ENCODE results near the gene SEPTIN11.

Gene SEPTIN11

GRCh38 chr4:76990288-76991080 is 40.9 kb downstream of the SEPTIN11 start:
- H3K23ac ChIP-seq (ENCODE audit: low read depth, low read length, poor library complexity): no peak overlapping the region
- peaks cover 0 to 17% of the 10 kb centered on the region in 2 donors for H3K9me3 ChIP-seq (replicated peaks in 1 of 2; ENCODE audit: control insufficient read depth in 2 of 2, insufficient read depth in 1 of 2, low read depth in 1 of 2, low read length in 2 of 2)
- H3K14ac ChIP-seq (ENCODE audit: low read length): no peak overlapping the region
- no peak overlapping the region for H2AK5ac ChIP-seq (ENCODE audit: low read depth, low read length)
- no peak overlapping the region for H3K4ac ChIP-seq (ENCODE audit: low read length)
- H4K91ac ChIP-seq (ENCODE audit: low read depth, low read length, poor library complexity): no peak overlapping the region
- H3K18ac ChIP-seq (ENCODE audit: low read length): no peak overlapping the region
- no peak overlapping the region for H3K27ac ChIP-seq (replicated peaks; ENCODE audit: low read length)
- H3K9ac ChIP-seq (ENCODE audit: low read depth, low read length, poor library complexity): no peak overlapping the region
- no peak overlapping the region for H3K4me3 ChIP-seq (ENCODE audit: low read length in 2 of 2)
- no peak overlapping the region for H4K8ac ChIP-seq (ENCODE audit: low read depth, low read length)
- DNase-seq (ENCODE audit: low spot score): no peak
- no CpG with 5 or more reads among the region's 12 CpGs for WGBS, 2 donors (ENCODE audit: extremely low coverage in 2 of 2, insufficient read length in 2 of 2, insufficient replicate concordance in 1 of 2)
- peaks cover 2 to 31% of the 10 kb centered on the region in 2 donors for H3K36me3 ChIP-seq (replicated peaks in 1 of 2; ENCODE audit: control insufficient read depth in 2 of 2, insufficient read depth in 2 of 2, low read length in 2 of 2)
- H2BK120ac ChIP-seq (ENCODE audit: low read depth, low read length): no peak overlapping the region
- no peaks in the 10 kb centered on the region for H3K79me1 ChIP-seq (ENCODE audit: low read depth, low read length)
- no peak overlapping the region for H2BK12ac ChIP-seq (ENCODE audit: low read length)
- H2AFZ ChIP-seq (ENCODE audit: low read length): no peak overlapping the region
- H2BK5ac ChIP-seq (ENCODE audit: low read length): no peak overlapping the region
- H3K4me2 ChIP-seq (ENCODE audit: insufficient read depth, low read length, poor library complexity, severe bottlenecking): no peak overlapping the region
- H3K27me3 ChIP-seq (ENCODE audit: control insufficient read depth in 3 of 3, insufficient read depth in 3 of 3, low read depth in 1 of 3, low read length in 3 of 3): no peaks in the 10 kb centered on the region
- H3K4me1 ChIP-seq (ENCODE audit: control insufficient read depth in 2 of 2, insufficient read depth in 1 of 2, low read depth in 1 of 2, low read length in 2 of 2): peaks cover 6 to 9% of the 10 kb centered on the region in 2 donors
- no peak overlapping the region for H2BK15ac ChIP-seq (ENCODE audit: low read length)

GRCh38 chr4:76991161-76991660 is 41.7 kb downstream of the SEPTIN11 start:
- DNase-seq (ENCODE audit: low spot score): no peak
- Histone ChIP-seq H3K4me3 (ENCODE audit: low read length in 2 of 2) (no peak overlapping the region), H3K36me3 (replicated peaks in 1 of 2; ENCODE audit: control insufficient read depth in 2 of 2, insufficient read depth in 2 of 2, low read length in 2 of 2) (peaks cover 2 to 37% of the 10 kb centered on the region in 2 donors), H4K8ac (ENCODE audit: low read depth, low read length) (no peak overlapping the region), H2BK5ac (ENCODE audit: low read length) (no peak overlapping the region), H3K27me3 (ENCODE audit: control insufficient read depth in 3 of 3, insufficient read depth in 3 of 3, low read depth in 1 of 3, low read length in 3 of 3) (no peaks in the 10 kb centered on the region), H3K9ac (ENCODE audit: low read depth, low read length, poor library complexity) (no peak overlapping the region), H3K23ac (ENCODE audit: low read depth, low read length, poor library complexity) (no peak overlapping the region), H3K79me1 (ENCODE audit: low read depth, low read length) (no peaks in the 10 kb centered on the region), H2AFZ (ENCODE audit: low read length) (no peak overlapping the region), H3K4me1 (ENCODE audit: control insufficient read depth in 2 of 2, insufficient read depth in 1 of 2, low read depth in 1 of 2, low read length in 2 of 2) (peaks cover 2 to 3% of the 10 kb centered on the region in 2 donors), H3K27ac (replicated peaks; ENCODE audit: low read length) (no peak overlapping the region), H2BK15ac (ENCODE audit: low read length) (no peak overlapping the region), H2BK12ac (ENCODE audit: low read length) (no peak overlapping the region), H3K14ac (ENCODE audit: low read length) (no peak overlapping the region), H3K18ac (ENCODE audit: low read length) (no peak overlapping the region), H2BK120ac (ENCODE audit: low read depth, low read length) (no peak overlapping the region), H2AK5ac (ENCODE audit: low read depth, low read length) (no peak overlapping the region), H3K4ac (ENCODE audit: low read length) (no peak overlapping the region), H3K4me2 (ENCODE audit: insufficient read depth, low read length, poor library complexity, severe bottlenecking) (no peak overlapping the region), H3K9me3 (replicated peaks in 1 of 2; ENCODE audit: control insufficient read depth in 2 of 2, insufficient read depth in 1 of 2, low read depth in 1 of 2, low read length in 2 of 2) (peaks cover 0 to 17% of the 10 kb centered on the region in 2 donors), H4K91ac (ENCODE audit: low read depth, low read length, poor library complexity) (no peak overlapping the region)
- WGBS, 2 donors (ENCODE audit: extremely low coverage in 2 of 2, insufficient read length in 2 of 2, insufficient replicate concordance in 1 of 2): no CpG with 5 or more reads among the region's 1 CpG

GRCh38 chr4:76993787-76994641 is 44.5 kb downstream of the SEPTIN11 start:
- DNase-seq (ENCODE audit: low spot score): no peak
- no peak overlapping the region for H4K8ac ChIP-seq (ENCODE audit: low read depth, low read length)
- no peak overlapping the region for H3K4me2 ChIP-seq (ENCODE audit: insufficient read depth, low read length, poor library complexity, severe bottlenecking)
- H3K79me1 ChIP-seq (ENCODE audit: low read depth, low read length): no peaks in the 10 kb centered on the region
- peaks cover 17 to 55% of the 10 kb centered on the region in 2 donors for H3K36me3 ChIP-seq (replicated peaks in 1 of 2; ENCODE audit: control insufficient read depth in 2 of 2, insufficient read depth in 2 of 2, low read length in 2 of 2)
- H4K91ac ChIP-seq (ENCODE audit: low read depth, low read length, poor library complexity): no peak overlapping the region
- H2BK5ac ChIP-seq (ENCODE audit: low read length): no peak overlapping the region
- no peaks in the 10 kb centered on the region for H3K27me3 ChIP-seq (ENCODE audit: control insufficient read depth in 3 of 3, insufficient read depth in 3 of 3, low read depth in 1 of 3, low read length in 3 of 3)
- H2AFZ ChIP-seq (ENCODE audit: low read length): no peak overlapping the region
- H3K9ac ChIP-seq (ENCODE audit: low read depth, low read length, poor library complexity): no peak overlapping the region
- H3K14ac ChIP-seq (ENCODE audit: low read length): no peak overlapping the region
- H3K9me3 ChIP-seq (replicated peaks in 1 of 2; ENCODE audit: control insufficient read depth in 2 of 2, insufficient read depth in 1 of 2, low read depth in 1 of 2, low read length in 2 of 2): peaks cover 2 to 17% of the 10 kb centered on the region in 2 donors
- H3K4ac ChIP-seq (ENCODE audit: low read length): no peak overlapping the region
- H3K18ac ChIP-seq (ENCODE audit: low read length): no peak overlapping the region
- no peak overlapping the region for H3K27ac ChIP-seq (replicated peaks; ENCODE audit: low read length)
- H2BK15ac ChIP-seq (ENCODE audit: low read length): no peak overlapping the region
- no peak overlapping the region for H2BK12ac ChIP-seq (ENCODE audit: low read length)
- H3K4me1 ChIP-seq (ENCODE audit: control insufficient read depth in 2 of 2, insufficient read depth in 1 of 2, low read depth in 1 of 2, low read length in 2 of 2): peaks cover 0 to 2% of the 10 kb centered on the region in 2 donors
- H3K23ac ChIP-seq (ENCODE audit: low read depth, low read length, poor library complexity): no peak overlapping the region
- WGBS, 2 donors (ENCODE audit: extremely low coverage in 2 of 2, insufficient read length in 2 of 2, insufficient replicate concordance in 1 of 2): no CpG with 5 or more reads among the region's 10 CpGs
- H3K4me3 ChIP-seq (ENCODE audit: low read length in 2 of 2): no peak overlapping the region
- no peak overlapping the region for H2BK120ac ChIP-seq (ENCODE audit: low read depth, low read length)
- H2AK5ac ChIP-seq (ENCODE audit: low read depth, low read length): no peak overlapping the region

GRCh38 chr4:76995776-76996175 is 46.2 kb downstream of the SEPTIN11 start:
- H3K27ac ChIP-seq (replicated peaks; ENCODE audit: low read length): no peak overlapping the region
- H3K18ac ChIP-seq (ENCODE audit: low read length): no peak overlapping the region
- H2BK120ac ChIP-seq (ENCODE audit: low read depth, low read length): no peak overlapping the region
- H3K4me3 ChIP-seq (ENCODE audit: low read length in 2 of 2): no peak overlapping the region
- no peaks in the 10 kb centered on the region for H3K79me1 ChIP-seq (ENCODE audit: low read depth, low read length)
- DNase-seq (ENCODE audit: low spot score): no peak
- H4K91ac ChIP-seq (ENCODE audit: low read depth, low read length, poor library complexity): no peak overlapping the region
- no peak overlapping the region for H4K8ac ChIP-seq (ENCODE audit: low read depth, low read length)
- peaks cover 0 to 2% of the 10 kb centered on the region in 2 donors for H3K4me1 ChIP-seq (ENCODE audit: control insufficient read depth in 2 of 2, insufficient read depth in 1 of 2, low read depth in 1 of 2, low read length in 2 of 2)
- H2AK5ac ChIP-seq (ENCODE audit: low read depth, low read length): no peak overlapping the region
- H2AFZ ChIP-seq (ENCODE audit: low read length): no peak overlapping the region
- no peak overlapping the region for H3K9ac ChIP-seq (ENCODE audit: low read depth, low read length, poor library complexity)
- H3K4me2 ChIP-seq (ENCODE audit: insufficient read depth, low read length, poor library complexity, severe bottlenecking): no peak overlapping the region
- H2BK15ac ChIP-seq (ENCODE audit: low read length): no peak overlapping the region
- H3K36me3 ChIP-seq (replicated peaks in 1 of 2; ENCODE audit: control insufficient read depth in 2 of 2, insufficient read depth in 2 of 2, low read length in 2 of 2): peaks cover 15 to 67% of the 10 kb centered on the region in 2 donors
- no CpG with 5 or more reads among the region's 1 CpG for WGBS, 2 donors (ENCODE audit: extremely low coverage in 2 of 2, insufficient read length in 2 of 2, insufficient replicate concordance in 1 of 2)
- H2BK12ac ChIP-seq (ENCODE audit: low read length): no peak overlapping the region
- no peak overlapping the region for H3K14ac ChIP-seq (ENCODE audit: low read length)
- H3K4ac ChIP-seq (ENCODE audit: low read length): no peak overlapping the region
- H3K23ac ChIP-seq (ENCODE audit: low read depth, low read length, poor library complexity): no peak overlapping the region
- peaks cover 0 to 2% of the 10 kb centered on the region in 2 donors for H3K9me3 ChIP-seq (replicated peaks in 1 of 2; ENCODE audit: control insufficient read depth in 2 of 2, insufficient read depth in 1 of 2, low read depth in 1 of 2, low read length in 2 of 2)
- H3K27me3 ChIP-seq (ENCODE audit: control insufficient read depth in 3 of 3, insufficient read depth in 3 of 3, low read depth in 1 of 3, low read length in 3 of 3): no peaks in the 10 kb centered on the region
- H2BK5ac ChIP-seq (ENCODE audit: low read length): no peak overlapping the region
